ENCODE measurements around the gene C7orf33. TPM values are rescaled to one million over a fixed set of nuclear protein-coding genes. Genes with fewer than 3 reads are reported as not detected.
A peak's percentile ranks its signal among the peaks of the same experiment; 100 is the strongest.
"Not testable (repeated sequence)": the region's sequence is repeated elsewhere in the genome, so short reads cannot be mapped to it uniquely, and the experiment has no call there.

Gene C7orf33
- total and polyA plus RNA-seq, 9 of the 15 experiments (the other 6 are each of a cell fraction or from before 2014, with no cell fraction given), result 0.04 TPM; not detected in 8

GRCh38 chr7:148596354-148596753 lies 5.8 kb downstream of the C7orf33 start:
- in situ Hi-C loops (cut with MboI), result loop anchor here (25.0 kb wide), 1 partner anchor 366 kb away; no protein-coding TSS in a partner anchor
- H2AFZ ChIP-seq (ENCODE audit: low read depth, low read length); POLR2A ChIA-PET; H3K9ac ChIP-seq (ENCODE audit: insufficient read depth in 1 of 2, low read depth in 2 of 2, low read length in 2 of 2); H3K36me3 ChIP-seq (ENCODE audit: control insufficient read depth, insufficient read depth, low read length); H3K4me2 ChIP-seq (ENCODE audit: insufficient read depth, low read length); H3K4me3 ChIP-seq; H3K27ac ChIP-seq (ENCODE audit: extremely low read depth, low read depth, low read length); H3K9me3 ChIP-seq (replicated peaks; ENCODE audit: control insufficient read depth, insufficient read depth, low read depth, low read length); intact Hi-C loops (cut with micrococcal nuclease); H3K79me2 ChIP-seq (ENCODE audit: control insufficient read depth, insufficient read depth, low read length); CTCF ChIA-PET (ENCODE audit: low intra/inter-chr PET ratio); H3K9me1 ChIP-seq (ENCODE audit: control insufficient read depth, insufficient read depth, low read length); H3K4me1 ChIP-seq (replicated peaks in 1 of 2; ENCODE audit: control insufficient read depth in 2 of 2, insufficient read depth in 2 of 2, low read length in 2 of 2); DNase-seq (ENCODE audit: extremely low read depth in 1 of 4, low spot score in 3 of 4); FAIRE-seq; ATAC-seq; BruUV-seq (replicated peaks); H4K20me1 ChIP-seq (replicated peaks; ENCODE audit: control insufficient read depth, insufficient read depth, low read length): not testable (repeated sequence)
- peaks cover 4 to 25% of the 10 kb centered on the region in 2 experiments; a peak in 2 of 5 replicates for H3K27me3 ChIP-seq (ENCODE audit: control insufficient read depth in 2 of 2, insufficient read depth in 2 of 2, low read length in 2 of 2)
- WGBS (ENCODE audit: insufficient coverage, low coverage, missing lambda C conversion rate), result 2% methylated on average over 3 of the region's 3 CpGs
- TF ChIP-seq ZNF431 (CRISPR knock-in tag; IDR thresholded peaks at IDR 0.05) (peak; percentile 99), ZFP36 (IDR thresholded peaks at IDR 0.05; ENCODE audit: low read depth, low read length, partially characterized antibody) (peak; percentile 45), ZNF280A (IDR thresholded peaks at IDR 0.05; ENCODE audit: low read depth, partially characterized antibody) (peak; percentile 24), CBX3 (IDR thresholded peaks at IDR 0.05; ENCODE audit: borderline replicate concordance in 1 of 2, low read length in 2 of 2) (0 out of 3 replicates have a peak, but pooled peaks of 1 of the 2 experiments have one; percentile 35), CC2D1A (IDR thresholded peaks at IDR 0.05) (0 out of 2 replicates have a peak, but pooled peaks have one; percentile 20)
